GM18511 (cell line): Measurements from ENCODE around the gene SDF2.

Experiments
- ATAC-seq: cut with Tn5 transposase; IDR thresholded peaks from one replicate; pipeline ENCODE4 v1.9.1; 2021; ENCODE audit warnings: mild to moderate bottlenecking, moderate library complexity; ENCODE audit not compliant: unreplicated experiment

The SDF2 gene, protein sequence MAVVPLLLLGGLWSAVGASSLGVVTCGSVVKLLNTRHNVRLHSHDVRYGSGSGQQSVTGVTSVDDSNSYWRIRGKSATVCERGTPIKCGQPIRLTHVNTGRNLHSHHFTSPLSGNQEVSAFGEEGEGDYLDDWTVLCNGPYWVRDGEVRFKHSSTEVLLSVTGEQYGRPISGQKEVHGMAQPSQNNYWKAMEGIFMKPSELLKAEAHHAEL

DNA sequence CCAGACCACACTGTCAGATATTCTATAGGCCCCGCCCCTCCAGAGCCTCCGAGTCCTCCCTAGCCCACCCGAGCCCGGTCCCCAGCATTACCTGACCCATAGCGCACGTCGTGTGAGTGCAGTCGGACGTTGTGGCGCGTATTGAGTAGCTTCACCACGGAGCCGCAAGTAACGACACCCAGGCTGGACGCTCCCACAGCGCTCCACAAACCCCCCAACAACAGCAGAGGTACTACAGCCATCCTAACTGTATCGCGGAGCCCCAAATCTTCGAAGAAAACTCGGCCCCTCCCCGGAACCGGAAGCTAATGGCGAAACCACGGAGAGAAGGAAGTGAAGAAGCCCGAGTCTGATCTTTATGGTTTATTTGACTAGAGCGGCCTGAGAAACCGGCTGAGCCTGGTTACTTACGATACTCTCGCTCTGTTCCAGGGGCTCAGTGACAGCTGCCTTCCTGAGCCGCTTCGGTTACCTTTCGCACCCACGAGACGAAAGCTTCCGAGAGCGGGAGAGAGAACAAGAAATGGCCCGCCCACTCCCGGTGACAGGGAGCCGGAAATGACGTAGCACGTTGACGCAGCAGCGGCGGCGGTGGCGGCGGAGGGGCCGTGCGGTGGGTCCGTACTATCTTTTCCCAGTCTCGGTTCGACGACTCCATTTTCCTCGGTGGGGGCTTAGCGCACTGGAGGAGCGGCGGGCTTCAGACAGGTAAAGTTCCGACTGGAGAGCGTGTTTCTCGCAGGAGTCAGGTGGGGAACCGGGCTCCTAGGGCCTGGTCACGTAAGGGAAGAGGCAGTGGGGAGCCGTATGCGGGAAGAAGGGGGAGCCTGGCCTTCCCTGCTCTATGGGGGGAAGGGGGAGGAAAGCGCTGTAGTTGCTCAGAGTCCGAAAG is at the start of gene SDF2, which contains the start of gene SUPT6H:
Gene SDF2, minus strand, starts transcription at position 272 of the 892 bp plus-strand sequence. Its CDS starts 30 bp downstream, at position 242.
Gene SUPT6H, plus strand, starts transcription at position 571 of the 892 bp plus-strand sequence. CDS start 11,197 bp downstream, outside the sequence.
- peak; percentile 97 for ATAC-seq

GRCh38 chr17:28710861-28711722 is 49.4 kb upstream of the SDF2 start:
- ATAC-seq = peak; percentile 89

DNA sequence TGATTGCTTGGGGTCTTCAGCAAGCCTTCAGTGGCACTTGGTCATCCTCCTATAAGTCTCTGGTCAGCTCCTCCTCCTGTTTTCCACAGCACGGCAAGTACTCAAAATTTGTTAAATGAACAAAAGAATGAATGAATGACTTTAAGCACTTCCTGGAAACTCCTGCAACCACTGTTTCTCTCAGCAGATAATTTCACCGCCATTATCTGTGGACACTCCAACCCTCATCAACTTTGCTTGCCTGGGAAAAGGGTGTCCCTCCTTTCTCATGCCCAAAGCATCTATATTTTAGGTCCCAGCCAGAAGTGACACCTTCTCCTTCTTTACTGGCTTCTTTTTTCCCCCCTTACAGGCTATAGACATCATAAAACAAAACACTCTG is 45.6 kb upstream of the SDF2 start:
- ATAC-seq = no peak

DNA sequence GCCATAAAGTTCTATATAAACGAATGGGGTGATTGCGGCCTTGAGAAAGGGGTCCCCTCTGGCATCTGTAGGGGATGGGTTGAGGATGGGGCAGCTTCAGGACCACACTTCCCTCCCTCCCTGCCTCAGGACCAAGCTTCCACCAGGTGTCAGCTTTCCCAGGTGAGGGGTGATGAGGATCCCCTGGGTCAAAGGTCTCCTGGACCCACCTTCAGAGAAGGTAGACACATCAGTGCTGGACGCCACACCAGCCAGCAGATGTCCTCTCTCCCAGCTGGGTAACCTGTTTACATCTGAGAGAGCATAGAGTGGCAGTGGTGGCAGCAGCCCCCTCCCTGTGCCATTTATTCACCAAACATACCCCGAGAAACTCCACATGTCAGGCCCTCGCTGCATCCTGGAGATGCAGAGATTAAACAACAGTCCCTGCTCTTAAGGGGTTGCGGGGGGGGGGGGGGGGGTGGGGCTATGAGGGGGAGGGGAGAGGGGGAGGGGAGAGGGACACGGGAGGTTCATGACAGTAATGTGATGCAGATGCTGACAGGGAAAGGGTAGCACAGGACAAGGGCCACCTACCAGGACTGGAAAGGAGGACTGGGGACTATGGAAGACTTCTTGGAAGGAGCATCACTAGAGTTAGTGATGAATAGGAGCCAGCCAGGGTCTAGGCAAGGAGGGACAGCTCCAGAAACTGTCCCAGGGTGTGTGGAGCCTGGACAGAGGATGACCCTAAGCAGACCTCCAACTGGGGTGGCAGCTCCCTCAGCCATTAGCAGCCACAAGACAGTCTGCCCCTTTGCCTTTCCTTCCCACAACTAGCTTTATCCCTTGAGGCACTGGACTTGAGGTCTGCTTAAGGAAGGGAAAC is 45.0 kb upstream of the SDF2 start:
- ATAC-seq = no peak

DNA sequence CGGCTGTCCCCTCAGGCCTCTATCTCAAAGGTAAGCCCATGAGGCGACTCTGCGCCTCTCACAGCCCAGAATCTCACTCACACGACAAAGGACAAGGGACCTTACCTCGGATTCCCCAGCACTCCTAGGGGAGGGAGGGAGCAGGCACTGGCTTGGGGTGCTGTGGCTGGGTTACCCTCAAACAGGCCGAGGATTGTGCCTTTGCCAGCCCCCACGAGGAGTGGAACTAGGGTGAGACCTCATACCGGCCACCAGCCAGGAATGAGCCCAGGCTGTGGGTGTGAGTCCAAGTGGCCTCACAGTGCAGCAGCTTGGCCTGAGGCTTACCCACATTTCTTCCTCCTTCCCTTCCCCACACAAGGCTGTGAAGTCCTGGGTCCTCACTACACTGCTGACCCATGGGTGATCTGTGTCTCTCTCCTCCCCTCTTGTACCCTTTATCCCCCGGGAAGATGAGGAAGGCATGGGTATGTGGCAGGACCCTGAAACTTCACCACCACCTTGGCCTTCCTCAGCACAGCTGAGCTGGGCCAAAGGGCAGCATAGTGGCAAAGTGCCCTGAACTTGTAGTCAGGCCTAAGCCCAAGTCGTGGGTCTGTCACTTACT is 44.1 kb upstream of the SDF2 start:
- ATAC-seq = no peak

DNA sequence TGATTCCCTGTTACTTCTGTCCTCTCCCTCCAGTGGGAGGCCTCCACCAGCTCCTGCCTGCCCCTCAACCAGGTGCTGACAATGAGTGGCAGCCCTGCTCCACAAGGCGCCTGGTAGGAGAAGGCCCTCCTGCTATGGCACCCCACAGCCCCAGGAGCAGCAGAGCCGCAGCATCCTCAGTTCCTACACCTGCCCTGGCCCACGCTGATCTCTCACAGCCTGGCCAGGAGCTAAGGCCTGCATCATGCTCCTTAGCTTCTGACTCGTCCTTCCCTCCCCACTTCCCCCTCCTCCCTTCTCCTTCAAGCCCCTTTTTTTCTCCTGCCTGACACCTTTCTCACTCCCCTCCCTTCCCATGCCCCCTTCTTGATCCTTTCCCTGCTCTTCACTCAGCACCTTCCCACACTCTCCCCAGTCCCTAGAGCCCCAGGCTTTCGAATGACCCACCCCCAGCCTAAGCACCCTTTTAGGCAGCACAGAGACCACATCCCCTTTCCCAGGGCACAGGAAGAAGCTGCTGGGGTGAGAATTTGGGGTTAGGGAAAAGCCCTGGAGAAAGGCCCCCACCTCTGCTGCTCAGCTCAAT is 43.5 kb upstream of the SDF2 start:
- ATAC-seq = no peak

- ATAC-seq = no peak
These were observed 42.6 kb upstream of the SDF2 start for GRCh38 chr17:28704219-28704858.

- no peak for ATAC-seq
These were observed 42.0 kb upstream of the SDF2 start for GRCh38 chr17:28703552-28704218.

DNA sequence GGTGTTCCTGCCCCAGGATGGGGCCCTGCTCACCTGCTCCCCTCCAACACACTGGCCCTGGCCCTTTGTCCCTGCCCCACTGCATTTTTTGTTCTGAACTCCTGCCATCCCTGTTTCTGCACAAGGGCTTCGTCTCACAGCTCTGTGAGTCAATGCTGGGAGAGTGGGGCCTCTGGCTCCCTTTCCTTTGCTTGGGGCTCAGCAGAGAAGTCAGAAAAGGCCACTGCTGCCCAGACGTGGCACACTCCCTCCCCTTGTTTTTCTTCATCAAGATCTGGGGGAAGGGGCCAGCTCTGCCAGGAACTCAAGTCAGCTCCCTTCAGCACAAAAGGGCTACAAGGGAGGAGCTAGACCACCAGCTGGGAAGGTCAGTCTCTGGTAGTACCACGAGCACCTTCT is 41.0 kb upstream of the SDF2 start:
- no peak for ATAC-seq

- no peak for ATAC-seq
These were observed 40.5 kb upstream of the SDF2 start for GRCh38 chr17:28702026-28702751.

GRCh38 chr17:28700830-28701492 is 39.3 kb upstream of the SDF2 start:
- no peak for ATAC-seq

DNA sequence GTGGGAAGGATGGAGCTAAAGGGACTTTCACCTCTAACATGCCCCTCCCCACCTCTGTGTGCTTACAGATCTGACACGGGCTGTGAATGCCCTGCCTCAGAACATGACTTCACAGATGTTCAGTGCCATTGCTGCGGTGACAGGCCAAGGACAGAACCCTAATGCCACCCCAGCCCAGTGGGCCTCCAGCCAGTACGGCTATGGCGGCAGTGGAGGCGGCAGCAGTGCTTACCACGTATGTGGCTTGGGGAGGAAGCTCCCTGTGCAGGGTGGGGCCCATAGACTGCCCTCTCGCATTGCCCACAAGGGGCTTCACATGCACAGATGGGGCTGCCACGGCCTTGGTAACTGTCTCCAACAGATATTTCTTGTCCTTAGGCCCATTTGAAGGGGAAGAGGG is 38.6 kb upstream of the SDF2 start:
- no peak for ATAC-seq

- no peak for ATAC-seq
These were observed 36.7 kb upstream of the SDF2 start for GRCh38 chr17:28698253-28698941.

DNA sequence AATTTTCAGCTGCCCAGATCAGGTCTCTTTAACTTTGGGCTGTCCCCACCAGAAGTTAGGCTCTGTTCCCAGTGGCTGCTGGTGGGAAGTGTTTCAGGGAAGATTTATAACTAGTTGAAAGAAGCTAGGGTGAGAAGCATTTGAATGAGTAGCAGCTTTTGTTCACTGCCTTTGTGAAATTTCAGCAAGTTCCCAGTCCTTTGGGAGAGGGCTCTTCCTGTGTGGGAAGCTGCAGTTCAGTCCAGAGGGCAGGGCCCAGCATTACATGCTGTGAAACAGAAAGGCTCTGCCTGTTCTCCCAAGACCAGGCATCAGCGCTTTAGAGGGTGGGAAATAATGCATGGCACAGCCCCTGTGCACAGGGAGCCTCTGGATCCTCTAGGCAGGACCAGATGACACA is 32.2 kb upstream of the SDF2 start:
- ATAC-seq = no peak

GRCh38 chr17:28689011-28689410 is 27.3 kb upstream of the SDF2 start:
- no peak for ATAC-seq

GRCh38 chr17:28688481-28688880 is 26.8 kb upstream of the SDF2 start:
- no peak for ATAC-seq

DNA sequence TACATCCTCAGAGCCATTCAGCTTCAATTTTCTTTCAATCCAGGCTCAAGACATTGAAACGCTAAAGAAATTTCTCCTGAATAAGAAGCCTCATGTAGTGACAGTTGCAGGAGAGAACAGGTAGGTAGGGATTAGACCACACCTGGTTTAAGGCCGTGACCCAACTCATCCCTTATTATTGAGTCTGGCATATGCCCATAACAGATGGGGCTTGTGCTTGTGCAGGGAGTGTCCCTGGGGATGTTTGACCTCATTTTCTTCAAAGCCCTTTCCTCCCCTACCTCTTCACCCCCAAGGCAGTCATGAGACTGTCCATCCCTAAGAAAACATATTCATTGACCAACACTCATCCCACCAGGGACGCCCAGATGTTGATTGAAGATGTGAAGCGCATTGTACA is 24.6 kb upstream of the SDF2 start:
- no peak for ATAC-seq
